SK-N-SH treated with all-trans-retinoic acid at 6 μM for 48 hours (cell line): ENCODE results near the gene PPP1CA.

Source experiments
- ESRRG ChIP-seq: fragments of 250-450 bp; sonication (Bioruptor Pico); IDR thresholded peaks from 2 replicates; pipeline ENCODE4 v1.6.1; 2021; ENCODE audit warnings: mild to moderate bottlenecking
- OSR1 ChIP-seq: fragments of 250-450 bp; sonication (Bioruptor Pico); IDR thresholded peaks from 2 replicates; pipeline ENCODE4 v1.8.0; 2022; ENCODE audit warnings: moderate library complexity, mild to moderate bottlenecking, inconsistent platforms
- PPARA ChIP-seq: fragments of 250-450 bp; sonication (Bioruptor Pico); IDR thresholded peaks from 2 replicates; pipeline ENCODE4 v1.5.0; 2020; ENCODE audit warnings: mild to moderate bottlenecking, borderline replicate concordance
- RARB ChIP-seq: fragments of 250-450 bp; sonication (Bioruptor Pico); IDR thresholded peaks from 2 replicates; pipeline ENCODE4 v1.8.0; 2021; ENCODE audit warnings: mild to moderate bottlenecking, moderate library complexity
- SNAI2 ChIP-seq: fragments of 250-450 bp; sonication (Bioruptor Pico); IDR thresholded peaks from 2 replicates; pipeline ENCODE4 v1.5.0; 2020; ENCODE audit warnings: mild to moderate bottlenecking, moderate library complexity
- TCF4 ChIP-seq: fragments of 250-450 bp; sonication (Bioruptor Pico); IDR thresholded peaks from 2 replicates; pipeline ENCODE4 v1.8.0; 2021; ENCODE audit warnings: mild to moderate bottlenecking, moderate library complexity, borderline replicate concordance
- ZC3H10 ChIP-seq: fragments of 250-450 bp; sonication (Bioruptor Pico); IDR thresholded peaks from 2 replicates; pipeline ENCODE4 v1.5.1; 2021; ENCODE audit warnings: mild to moderate bottlenecking, moderate library complexity
- ZFP30 ChIP-seq: fragments of 450-650 bp; formaldehyde crosslinking; IDR thresholded peaks from 2 replicates; pipeline ENCODE4 v1.5.0; 2022; ENCODE audit warnings: mild to moderate bottlenecking, moderate library complexity
- ZNF70 ChIP-seq: fragments of 450-650 bp; formaldehyde crosslinking; IDR thresholded peaks from 2 replicates; pipeline ENCODE4 v1.5.0; 2020; ENCODE audit warnings: mild to moderate bottlenecking, moderate library complexity
- TF ChIP-seq, protein P1 (sequence below): fragments of 250-450 bp; sonication (Bioruptor Pico); IDR thresholded peaks from 2 replicates; pipeline ENCODE4 v1.5.1; 2020; ENCODE audit warnings: low read depth, mild to moderate bottlenecking, moderate library complexity
- TF ChIP-seq, protein P2 (sequence below): fragments of 250-450 bp; sonication (Bioruptor Pico); IDR thresholded peaks from 2 replicates; pipeline ENCODE4 v1.8.0; 2020; ENCODE audit warnings: mild to moderate bottlenecking, moderate library complexity, borderline replicate concordance

DNA sequence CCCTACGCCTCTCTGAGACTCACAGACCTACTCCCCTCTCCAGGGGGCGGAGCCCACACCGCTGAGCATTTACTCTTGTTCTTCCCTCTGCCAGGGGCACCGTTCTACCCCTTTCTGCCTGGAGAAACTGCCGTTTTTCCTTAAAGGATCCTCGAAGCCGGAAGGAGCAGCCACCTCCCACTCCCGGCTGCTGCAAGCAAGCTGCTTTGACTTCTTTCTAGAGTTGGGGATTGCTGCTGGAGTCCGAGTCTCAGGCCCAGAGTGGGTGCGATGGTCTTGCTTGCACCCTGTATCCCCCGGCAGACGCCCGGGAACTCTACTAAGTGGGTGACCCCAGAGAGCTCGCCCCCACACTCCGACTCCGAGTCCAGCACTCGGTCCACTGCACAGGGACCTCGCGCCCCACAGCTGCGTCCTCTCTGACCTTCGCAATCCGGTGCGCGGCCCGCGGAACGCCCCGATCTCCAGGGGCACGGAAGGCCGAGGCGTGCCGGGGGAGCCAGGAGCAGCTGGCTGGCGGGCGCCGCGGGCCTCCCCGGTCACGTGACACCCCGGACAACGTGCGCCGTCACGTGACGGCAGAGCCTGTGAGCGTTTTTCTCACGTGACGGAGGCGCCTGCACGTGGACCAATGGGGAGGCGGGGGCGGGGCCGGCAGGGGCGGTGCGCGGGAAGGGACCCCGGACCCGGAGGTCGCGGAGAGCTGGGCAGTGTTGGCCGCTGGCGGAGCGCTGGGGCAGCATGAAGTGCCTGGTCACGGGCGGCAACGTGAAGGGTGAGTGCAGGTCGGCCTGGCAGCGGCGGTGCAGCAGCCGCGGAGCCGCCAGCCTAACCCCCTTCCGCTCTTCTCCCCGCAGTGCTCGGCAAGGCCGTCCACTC is 10.1 kb downstream of the PPP1CA start, which contains the start of gene RAD9A:
- TF ChIP-seq SNAI2 (CRISPR knock-in tag) (no peak), OSR1 (CRISPR knock-in tag) (no peak), ZNF70 (no peak), TCF4 (CRISPR knock-in tag) (no peak), ZC3H10 (CRISPR knock-in tag) (no peak), ZFP30 (CRISPR knock-in tag) (no peak), ESRRG (CRISPR knock-in tag) (no peak), PPARA (no peak), RARB (CRISPR knock-in tag) (no peak)
- TF ChIP-seq, protein P1, sequence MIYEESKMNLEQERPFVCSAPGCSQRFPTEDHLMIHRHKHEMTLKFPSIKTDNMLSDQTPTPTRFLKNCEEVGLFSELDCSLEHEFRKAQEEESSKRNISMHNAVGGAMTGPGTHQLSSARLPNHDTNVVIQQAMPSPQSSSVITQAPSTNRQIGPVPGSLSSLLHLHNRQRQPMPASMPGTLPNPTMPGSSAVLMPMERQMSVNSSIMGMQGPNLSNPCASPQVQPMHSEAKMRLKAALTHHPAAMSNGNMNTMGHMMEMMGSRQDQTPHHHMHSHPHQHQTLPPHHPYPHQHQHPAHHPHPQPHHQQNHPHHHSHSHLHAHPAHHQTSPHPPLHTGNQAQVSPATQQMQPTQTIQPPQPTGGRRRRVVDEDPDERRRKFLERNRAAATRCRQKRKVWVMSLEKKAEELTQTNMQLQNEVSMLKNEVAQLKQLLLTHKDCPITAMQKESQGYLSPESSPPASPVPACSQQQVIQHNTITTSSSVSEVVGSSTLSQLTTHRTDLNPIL (CRISPR knock-in tag): no peak
- TF ChIP-seq, protein P2, sequence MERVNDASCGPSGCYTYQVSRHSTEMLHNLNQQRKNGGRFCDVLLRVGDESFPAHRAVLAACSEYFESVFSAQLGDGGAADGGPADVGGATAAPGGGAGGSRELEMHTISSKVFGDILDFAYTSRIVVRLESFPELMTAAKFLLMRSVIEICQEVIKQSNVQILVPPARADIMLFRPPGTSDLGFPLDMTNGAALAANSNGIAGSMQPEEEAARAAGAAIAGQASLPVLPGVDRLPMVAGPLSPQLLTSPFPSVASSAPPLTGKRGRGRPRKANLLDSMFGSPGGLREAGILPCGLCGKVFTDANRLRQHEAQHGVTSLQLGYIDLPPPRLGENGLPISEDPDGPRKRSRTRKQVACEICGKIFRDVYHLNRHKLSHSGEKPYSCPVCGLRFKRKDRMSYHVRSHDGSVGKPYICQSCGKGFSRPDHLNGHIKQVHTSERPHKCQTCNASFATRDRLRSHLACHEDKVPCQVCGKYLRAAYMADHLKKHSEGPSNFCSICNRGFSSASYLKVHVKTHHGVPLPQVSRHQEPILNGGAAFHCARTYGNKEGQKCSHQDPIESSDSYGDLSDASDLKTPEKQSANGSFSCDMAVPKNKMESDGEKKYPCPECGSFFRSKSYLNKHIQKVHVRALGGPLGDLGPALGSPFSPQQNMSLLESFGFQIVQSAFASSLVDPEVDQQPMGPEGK: no peak
